GM19438 (cell line): ENCODE data around the gene OBSCN.
"Not testable (repeated sequence)": the region's sequence is repeated elsewhere in the genome, so short reads cannot be mapped to it uniquely, and the experiment has no call there.

Experiments used
- ATAC-seq: cut with Tn5 transposase; IDR thresholded peaks from one replicate; pipeline ENCODE4 v1.9.1; 2021; ENCODE audit warnings: low read depth; ENCODE audit not compliant: unreplicated experiment

The OBSCN gene

DNA sequence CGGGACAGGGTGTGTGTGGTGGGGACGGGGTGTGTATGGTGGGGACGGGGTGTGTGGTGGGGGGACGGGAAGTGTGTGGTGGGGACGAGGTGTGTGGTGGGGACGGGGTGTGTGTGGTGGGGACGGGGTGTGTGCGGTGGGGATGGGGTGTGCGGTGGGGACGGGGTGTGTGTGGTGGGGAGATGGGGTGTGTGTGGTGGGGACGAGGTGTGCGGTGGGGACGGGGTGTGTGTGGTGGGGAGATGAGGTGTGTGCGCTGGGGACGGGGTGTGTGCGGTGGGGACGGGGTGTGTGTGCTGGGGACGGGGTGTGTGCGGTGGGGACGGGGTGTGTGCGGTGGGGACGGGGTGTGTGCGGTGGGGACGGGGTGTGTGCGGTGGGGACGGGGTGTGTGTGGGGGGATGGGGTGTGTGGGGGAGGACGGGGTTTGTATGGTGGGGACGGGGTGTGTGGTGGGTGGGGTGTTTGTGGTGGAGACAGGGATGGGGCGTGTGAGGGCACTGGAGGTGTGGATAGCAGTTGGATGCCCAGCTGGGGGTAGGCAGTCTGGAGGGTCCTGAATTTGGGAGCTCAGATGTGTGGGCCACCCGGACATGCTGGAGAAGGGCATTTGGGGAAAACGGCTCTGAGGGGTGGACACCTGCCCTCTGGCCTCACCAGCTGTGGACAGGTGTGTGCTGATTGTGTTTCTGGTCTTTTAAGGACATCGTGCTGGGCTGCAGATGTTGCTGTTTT, 25.4 kb upstream of the OBSCN start:
- ATAC-seq, result no peak

GRCh38 chr1:228184152-228184551, 23.7 kb upstream of the OBSCN start:
- ATAC-seq, result no peak

GRCh38 chr1:228185641-228185965, 22.2 kb upstream of the OBSCN start:
- ATAC-seq, result no peak

GRCh38 chr1:228188249-228188648, 19.6 kb upstream of the OBSCN start:
- ATAC-seq, result not testable (repeated sequence)

- no peak for ATAC-seq
These were observed 17.7 kb upstream of the OBSCN start for GRCh38 chr1:228190182-228190581.

DNA sequence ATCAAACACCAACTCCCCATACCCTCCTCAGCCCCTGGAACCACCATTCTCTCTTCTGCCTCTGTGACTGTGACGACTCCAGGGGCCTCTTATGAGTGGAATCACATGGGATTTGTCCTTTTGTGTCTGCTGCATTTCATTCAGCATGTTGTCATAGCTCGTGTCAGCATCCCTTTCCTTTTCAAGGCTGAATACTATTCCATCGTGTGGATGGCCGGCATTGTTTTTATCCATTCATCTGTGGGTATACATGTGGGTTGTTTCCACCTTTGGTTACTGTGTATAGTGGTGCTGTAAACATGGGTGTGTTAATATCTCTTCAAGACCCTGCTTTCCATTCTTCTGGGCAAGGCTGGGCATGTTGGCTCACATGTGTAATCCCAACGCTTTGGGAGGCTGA, 17.1 kb upstream of the OBSCN start:
- no peak for ATAC-seq

- ATAC-seq, result no peak
These were observed 13.4 kb upstream of the OBSCN start for GRCh38 chr1:228194436-228194835.

DNA sequence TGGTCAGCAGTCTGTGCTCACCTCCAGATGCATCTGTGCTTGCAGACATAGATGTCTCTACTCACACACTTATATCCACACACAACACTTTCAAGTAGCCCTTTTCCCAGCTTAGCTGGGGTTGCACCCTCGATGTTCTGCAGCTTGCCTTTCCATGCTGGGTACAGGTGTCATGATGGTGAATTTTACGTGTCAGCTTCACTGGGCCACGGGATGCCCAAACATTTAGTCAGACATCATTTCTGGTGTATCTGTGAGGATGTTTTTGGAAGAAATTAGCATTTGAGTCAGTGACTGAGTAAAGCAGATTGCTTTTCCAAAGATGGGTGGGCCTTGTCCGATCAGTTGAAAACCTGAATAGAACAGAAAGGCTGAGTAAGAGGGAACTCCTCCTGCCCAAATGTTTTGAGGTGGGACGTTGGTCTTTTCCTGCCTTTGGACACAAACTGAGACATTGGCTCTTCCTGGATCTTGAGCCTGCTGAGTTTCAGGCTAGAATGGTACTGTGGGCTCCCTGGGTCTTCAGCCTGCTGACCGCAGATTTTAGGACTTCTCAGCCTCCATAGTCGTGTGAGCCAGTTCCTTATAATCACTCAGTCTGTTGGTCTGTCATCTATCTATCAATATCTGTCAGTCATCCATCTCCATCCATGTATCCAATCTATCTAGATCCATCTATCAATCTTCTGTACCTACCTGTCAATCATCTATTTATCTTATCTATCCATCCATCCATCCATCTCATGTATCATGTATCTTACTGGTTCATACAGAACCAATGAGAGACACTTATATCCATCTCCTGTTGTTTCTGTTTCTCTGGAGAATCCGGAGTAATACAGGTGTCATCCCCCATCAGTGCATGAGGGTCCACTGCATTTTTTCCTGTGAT, 12.7 kb upstream of the OBSCN start:
- ATAC-seq, result no peak

DNA sequence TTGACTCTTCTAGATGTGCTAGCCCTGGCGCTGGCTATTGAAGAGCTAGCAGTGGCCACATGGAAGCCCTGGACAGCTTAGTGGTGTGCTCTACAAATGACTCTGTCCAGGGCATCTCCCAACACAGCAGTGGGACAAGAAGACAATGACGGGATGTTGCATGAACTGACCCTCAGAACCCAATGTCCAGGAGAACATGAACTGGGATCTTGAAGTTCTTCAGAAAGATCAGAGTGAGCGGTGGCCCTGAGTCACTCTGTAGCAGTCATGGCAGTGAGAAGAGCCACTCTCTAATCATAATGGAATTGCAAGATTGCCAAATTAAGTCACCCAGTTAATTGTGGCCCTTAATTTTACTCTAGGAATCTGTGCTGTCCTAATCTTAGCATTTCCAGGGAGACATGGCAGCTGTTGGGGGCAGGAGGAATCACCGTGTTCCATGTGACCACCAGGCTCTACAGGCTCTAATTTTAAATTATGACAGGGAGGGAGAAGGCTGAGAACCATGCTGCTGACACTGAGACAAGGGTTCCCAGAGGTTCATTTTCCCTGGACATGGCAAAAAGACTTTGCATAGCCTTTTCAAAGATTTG, 10.2 kb upstream of the OBSCN start:
- ATAC-seq, result no peak

- ATAC-seq, result no peak
These were observed 8.8 kb upstream of the OBSCN start for GRCh38 chr1:228198977-228199590.

GRCh38 chr1:228204958-228205357, 2.9 kb upstream of the OBSCN start:
- no peak for ATAC-seq

DNA sequence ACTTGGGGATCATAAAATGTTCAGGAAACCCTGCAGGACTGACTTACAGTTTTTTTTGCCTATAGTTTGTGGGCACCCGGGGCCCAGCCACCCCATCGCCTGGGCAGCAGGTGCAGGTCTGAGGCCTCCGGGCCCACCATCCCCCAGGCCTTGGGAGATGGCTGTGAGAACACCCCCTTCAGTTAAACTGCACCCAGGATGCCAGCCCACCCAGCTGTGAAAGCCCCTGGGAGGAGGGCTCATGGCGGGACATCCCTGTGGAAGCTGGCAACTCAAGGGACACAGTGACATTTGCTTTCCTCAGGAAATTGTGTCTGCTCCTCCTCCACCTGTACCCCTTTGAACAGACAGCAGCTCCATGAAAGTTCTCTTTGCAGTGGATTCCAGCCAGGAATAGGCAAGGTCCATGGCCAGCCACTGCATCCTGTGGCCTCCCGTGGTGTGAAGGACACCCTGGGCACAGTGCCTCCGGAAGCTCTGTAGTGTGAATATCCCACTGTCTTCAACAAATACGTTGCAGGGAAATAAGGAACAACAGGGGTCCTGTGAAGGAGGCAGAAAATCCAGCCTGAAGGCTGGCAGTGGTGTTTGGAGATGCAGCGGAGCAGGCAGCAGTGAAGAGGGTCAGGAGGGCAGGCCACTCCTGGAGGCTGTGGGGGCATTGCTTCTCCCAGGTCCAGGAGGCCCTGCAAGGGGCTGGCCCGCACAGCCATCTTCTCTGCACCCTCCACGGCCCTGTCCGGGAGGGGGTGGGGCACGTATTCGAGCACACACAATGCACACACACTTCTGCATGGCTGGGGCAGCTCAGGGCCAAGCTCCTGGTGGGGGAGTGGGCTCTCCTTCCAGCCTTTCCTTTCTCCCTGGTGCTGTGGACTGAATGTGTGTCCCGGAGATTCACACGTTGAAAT, 2.1 kb upstream of the OBSCN start:
- no peak for ATAC-seq

GRCh38 chr1:228206582-228207351, 1.1 kb upstream of the OBSCN start:
- no peak for ATAC-seq

DNA sequence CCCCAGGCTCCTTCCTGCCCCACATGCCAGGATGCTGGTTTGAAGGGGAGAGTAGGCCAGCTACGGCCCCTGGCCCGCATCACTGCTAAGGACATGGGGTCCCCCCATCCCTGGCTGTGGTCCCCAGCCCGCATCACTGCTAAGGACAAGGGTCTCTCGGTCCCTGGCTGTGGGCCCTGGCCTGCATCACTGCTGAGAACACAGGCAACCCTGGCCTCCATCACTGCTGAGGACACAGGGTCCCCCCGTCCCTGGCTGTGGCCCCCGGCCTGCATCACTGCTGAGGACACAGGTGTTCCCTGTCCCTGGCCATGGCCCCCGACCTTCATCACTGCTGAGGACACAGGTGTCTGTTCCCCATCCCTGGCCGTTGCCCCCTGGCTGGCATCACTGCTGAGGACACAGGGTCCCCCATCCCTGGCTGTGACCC, 448 bp upstream of the OBSCN start:
- ATAC-seq, result no peak

GRCh38 chr1:228208831-228209551, 1.1 kb downstream of the OBSCN start:
- ATAC-seq, result no peak

- no peak for ATAC-seq
These were observed 1.8 kb downstream of the OBSCN start for GRCh38 chr1:228209657-228210056.

GRCh38 chr1:228210076-228210651, 2.3 kb downstream of the OBSCN start:
- no peak for ATAC-seq
